ENCODE data around the gene MPHOSPH10. TPM values are rescaled to one million over a fixed set of nuclear protein-coding genes. Genes with fewer than 3 reads are reported as not detected.
"Not testable (repeated sequence)": the region's sequence is repeated elsewhere in the genome, so short reads cannot be mapped to it uniquely, and the experiment has no call there.

MPHOSPH10 gene
- total RNA-seq, 2 donors from 2014 or later, result 40.1 to 58.4 TPM

GRCh38 chr2:71166812-71167211 lies 36.4 kb downstream of the MPHOSPH10 start:
- Mint-ChIP-seq H3K27me3 (peaks cover 13 to 19% of the 10 kb centered on the region in 2 donors), H3K9me3 (no peaks in the 10 kb centered on the region), H3K4me3 (no peak overlapping the region), H3K36me3 (no peaks in the 10 kb centered on the region), H3K27ac (no peak overlapping the region), H3K4me1 (ENCODE audit: low read depth in 2 of 2) (no peaks in the 10 kb centered on the region)
- DNase-seq (ENCODE audit: low spot score), result no peak
- no peak for ATAC-seq

DNA sequence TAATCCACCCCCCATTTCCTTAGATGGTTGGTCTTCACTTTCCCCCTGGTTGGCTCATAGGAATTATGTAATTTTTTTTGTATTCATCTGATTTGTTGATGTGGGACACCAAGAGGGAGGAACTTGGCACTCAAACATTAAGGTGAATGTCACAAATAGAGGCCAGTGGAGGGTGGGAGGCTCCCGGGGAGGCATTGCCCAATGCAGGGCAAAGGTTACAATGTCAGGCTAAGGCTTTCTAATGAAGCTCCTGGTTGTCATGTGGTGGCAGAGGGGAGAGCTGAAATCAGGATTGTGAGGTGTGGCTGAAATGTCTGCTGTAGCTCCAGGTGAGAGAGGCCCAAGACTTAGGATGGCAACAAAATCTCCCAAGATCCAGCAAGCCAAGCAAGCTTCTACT lies 42.7 kb downstream of the MPHOSPH10 start:
- no peak overlapping the region for H3K4me3 Mint-ChIP-seq
- no peaks in the 10 kb centered on the region for H3K36me3 Mint-ChIP-seq
- H3K27ac Mint-ChIP-seq, result no peak overlapping the region
- no peaks in the 10 kb centered on the region for H3K4me1 Mint-ChIP-seq (ENCODE audit: low read depth in 2 of 2)
- H3K9me3 Mint-ChIP-seq, result no peaks in the 10 kb centered on the region
- ATAC-seq, result no peak
- peaks cover 5 to 12% of the 10 kb centered on the region in 2 donors for H3K27me3 Mint-ChIP-seq
- no peak for DNase-seq (ENCODE audit: low spot score)

- no peaks in the 10 kb centered on the region for H3K36me3 Mint-ChIP-seq
- no peak for ATAC-seq
- H3K9me3 Mint-ChIP-seq, result no peaks in the 10 kb centered on the region
- DNase-seq (ENCODE audit: low spot score), result no peak
- H3K4me3 Mint-ChIP-seq, result no peak overlapping the region
- peaks cover 5 to 14% of the 10 kb centered on the region in 2 donors for H3K27me3 Mint-ChIP-seq
- H3K27ac Mint-ChIP-seq, result no peak overlapping the region
- no peaks in the 10 kb centered on the region for H3K4me1 Mint-ChIP-seq (ENCODE audit: low read depth in 2 of 2)
Observed at GRCh38 chr2:71174207-71174606, 43.8 kb downstream of the MPHOSPH10 start.

- not testable (repeated sequence) for H3K4me3 Mint-ChIP-seq; DNase-seq (ENCODE audit: low spot score); ATAC-seq; H3K27ac Mint-ChIP-seq; H3K36me3 Mint-ChIP-seq; H3K4me1 Mint-ChIP-seq (ENCODE audit: low read depth in 2 of 2); H3K9me3 Mint-ChIP-seq
- peaks cover 5 to 14% of the 10 kb centered on the region in 2 donors for H3K27me3 Mint-ChIP-seq
Observed at GRCh38 chr2:71178836-71179235, 48.4 kb downstream of the MPHOSPH10 start.

DNA sequence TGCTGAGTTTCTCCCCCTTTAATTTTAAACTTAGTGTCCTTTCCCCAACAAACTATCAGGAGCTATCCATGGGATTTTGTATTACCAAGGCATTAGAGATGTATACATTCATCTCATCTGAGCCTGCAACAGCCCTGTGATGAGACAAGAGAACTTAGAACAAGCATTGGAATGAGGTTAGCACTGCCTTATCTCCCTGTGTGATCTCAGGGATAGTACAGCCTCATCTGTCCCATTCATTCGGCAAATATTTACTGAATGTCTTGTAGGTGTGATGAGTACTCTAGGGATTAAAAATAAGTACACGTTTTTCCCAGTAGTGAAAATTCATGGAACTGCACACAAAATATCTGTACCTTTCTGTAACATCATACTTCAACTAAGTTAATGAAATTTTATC lies 50.9 kb downstream of the MPHOSPH10 start:
- H3K36me3 Mint-ChIP-seq, result no peaks in the 10 kb centered on the region
- H3K27me3 Mint-ChIP-seq, result peaks cover 3 to 9% of the 10 kb centered on the region in 2 donors
- H3K9me3 Mint-ChIP-seq, result no peaks in the 10 kb centered on the region
- ATAC-seq, result no peak
- H3K4me3 Mint-ChIP-seq, result no peak overlapping the region
- no peak for DNase-seq (ENCODE audit: low spot score)
- no peak overlapping the region for H3K27ac Mint-ChIP-seq
- H3K4me1 Mint-ChIP-seq (ENCODE audit: low read depth in 2 of 2), result no peaks in the 10 kb centered on the region

DNA sequence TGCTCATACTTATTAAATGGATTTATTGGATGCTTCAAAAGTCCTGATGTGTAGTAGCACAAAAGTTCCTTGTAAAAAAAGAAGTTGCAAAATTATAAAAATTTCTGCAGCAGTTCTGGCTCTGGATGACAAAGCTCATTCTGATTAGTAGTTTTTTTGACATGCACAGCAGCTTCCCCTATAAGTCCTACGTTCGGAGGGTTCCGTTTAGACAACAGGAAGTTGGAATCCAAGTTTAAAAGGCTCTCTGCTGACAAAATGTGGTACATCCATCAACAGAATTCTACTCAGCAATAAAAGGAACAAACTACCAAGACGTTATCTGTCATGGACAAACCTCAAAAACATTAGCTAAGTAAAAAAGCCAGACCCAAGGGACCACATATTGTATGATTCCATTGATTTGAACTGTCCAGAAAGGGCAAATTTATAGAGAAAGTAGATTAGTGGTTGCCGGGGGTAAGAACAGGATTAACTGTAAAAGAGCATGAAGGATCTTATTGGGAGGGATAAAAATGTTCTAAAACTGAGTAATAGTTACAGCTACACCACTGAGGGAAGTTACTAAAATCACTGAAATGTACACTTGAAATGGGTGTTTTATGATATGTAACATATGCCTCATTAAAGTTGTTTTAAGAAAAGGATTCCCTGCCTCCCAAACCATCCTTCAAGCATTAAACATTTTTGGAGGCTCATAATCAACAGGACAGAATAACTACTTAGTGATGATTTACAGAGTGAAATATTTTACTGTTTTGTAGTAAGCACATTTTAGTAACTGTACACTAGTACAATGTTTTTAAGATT lies 53.1 kb downstream of the MPHOSPH10 start:
- not testable (repeated sequence) for H3K27ac Mint-ChIP-seq; DNase-seq (ENCODE audit: low spot score); H3K4me3 Mint-ChIP-seq; H3K9me3 Mint-ChIP-seq; ATAC-seq; H3K36me3 Mint-ChIP-seq; H3K4me1 Mint-ChIP-seq (ENCODE audit: low read depth in 2 of 2); H3K27me3 Mint-ChIP-seq

DNA sequence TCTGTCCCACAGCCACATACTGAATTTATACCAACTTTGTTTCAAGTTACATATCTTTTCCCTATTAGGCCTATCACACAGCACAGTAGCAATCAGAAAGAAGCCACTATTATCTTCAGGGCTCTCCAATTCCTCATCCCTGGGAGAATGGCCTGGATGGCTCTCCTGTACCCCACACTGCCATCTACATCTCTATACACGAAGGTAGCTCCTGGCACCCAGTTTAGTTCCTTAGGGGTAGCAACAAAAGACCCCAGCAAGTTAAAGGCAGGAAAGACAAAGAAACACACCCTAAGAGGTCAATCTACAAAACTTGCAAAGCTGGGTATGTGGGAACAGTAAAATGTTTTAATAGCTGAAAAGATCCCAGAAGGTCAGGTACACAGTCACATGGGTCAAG lies 56.5 kb downstream of the MPHOSPH10 start:
- H3K4me3 Mint-ChIP-seq, result no peak overlapping the region
- DNase-seq (ENCODE audit: low spot score) (no peak), ATAC-seq (no peak)
- H3K9me3 Mint-ChIP-seq, result no peaks in the 10 kb centered on the region
- H3K27ac Mint-ChIP-seq, result no peak overlapping the region
- H3K4me1 Mint-ChIP-seq (ENCODE audit: low read depth in 2 of 2), result no peaks in the 10 kb centered on the region
- H3K27me3 Mint-ChIP-seq, result no peaks in the 10 kb centered on the region
- no peaks in the 10 kb centered on the region for H3K36me3 Mint-ChIP-seq

GRCh38 chr2:71187589-71187988 lies 57.2 kb downstream of the MPHOSPH10 start:
- no peaks in the 10 kb centered on the region for H3K36me3 Mint-ChIP-seq
- H3K4me3 Mint-ChIP-seq, result no peak overlapping the region
- H3K4me1 Mint-ChIP-seq (ENCODE audit: low read depth in 2 of 2), result no peaks in the 10 kb centered on the region
- no peaks in the 10 kb centered on the region for H3K9me3 Mint-ChIP-seq
- no peak overlapping the region for H3K27ac Mint-ChIP-seq
- H3K27me3 Mint-ChIP-seq, result no peaks in the 10 kb centered on the region
- ATAC-seq, result no peak
- DNase-seq (ENCODE audit: low spot score), result no peak

GRCh38 chr2:71190656-71191569 lies 60.5 kb downstream of the MPHOSPH10 start:
- Mint-ChIP-seq H3K4me1 (ENCODE audit: low read depth in 2 of 2) (no peaks in the 10 kb centered on the region), H3K27me3 (peaks cover 0 to 2% of the 10 kb centered on the region in 2 donors), H3K4me3 (no peak overlapping the region), H3K27ac (no peak overlapping the region), H3K9me3 (peaks cover under 1% of the 10 kb centered on the region), H3K36me3 (peaks cover under 1% of the 10 kb centered on the region)
- ATAC-seq (no peak), DNase-seq (ENCODE audit: low spot score) (no peak)

DNA sequence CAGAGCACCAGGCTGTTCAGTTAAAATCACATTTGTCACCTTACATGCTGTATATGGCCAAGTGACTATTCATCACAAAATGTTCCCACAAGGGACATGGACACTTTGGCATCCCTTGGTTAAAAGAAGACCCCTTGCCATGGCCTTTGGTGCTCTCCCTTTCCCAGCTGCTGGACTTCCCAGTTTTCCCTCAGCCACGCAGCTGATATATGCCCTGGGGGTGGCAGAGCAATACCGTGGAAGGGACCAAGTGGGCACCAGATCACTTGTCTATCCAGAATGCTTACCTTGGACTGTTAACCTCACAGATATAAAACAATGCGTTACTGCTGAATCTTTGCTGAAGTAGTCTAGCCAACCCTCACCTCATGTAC lies 61.1 kb downstream of the MPHOSPH10 start:
- Mint-ChIP-seq H3K36me3 (peaks cover 5% of the 10 kb centered on the region), H3K27ac (no peak overlapping the region), H3K27me3 (peaks cover 0 to 6% of the 10 kb centered on the region in 2 donors), H3K9me3 (peaks cover 4% of the 10 kb centered on the region), H3K4me3 (no peak overlapping the region), H3K4me1 (ENCODE audit: low read depth in 2 of 2) (no peaks in the 10 kb centered on the region)
- DNase-seq (ENCODE audit: low spot score), result no peak
- ATAC-seq, result no peak

Other genes with a start within 250 kb of the MPHOSPH10 start
- gene VAX2, start 230.1 kb upstream of the MPHOSPH10 start, total RNA-seq, result 10 to 100 TPM in 1 of 2 donors, 1 to 10 TPM in 1; 8.4 to 15.8 TPM
- gene ATP6V1B1, start 194.7 kb upstream of the MPHOSPH10 start, total RNA-seq, result 1 to 10 TPM; 6.5 to 7.2 TPM
- gene ANKRD53, start 152.0 kb upstream of the MPHOSPH10 start, total RNA-seq, result under 1 TPM in 1 of 2 donors, not detected in 1; 0.88 TPM
- 10 to 100 TPM; 76.0 to 83.5 TPM for gene TEX261, start 135.8 kb upstream of the MPHOSPH10 start, total RNA-seq
- 100 to 1,000 TPM in 1 of 2 donors, 10 to 100 TPM in 1; 92.9 to 104 TPM for gene NAGK, start 62.0 kb upstream of the MPHOSPH10 start, total RNA-seq
- 10 to 100 TPM; 12.4 to 14.2 TPM for gene MCEE, start 405 bp upstream of the MPHOSPH10 start, total RNA-seq
- gene PAIP2B, start 96.5 kb downstream of the MPHOSPH10 start, total RNA-seq, result 1 to 10 TPM in 1 of 2 donors, under 1 TPM in 1; 0.78 to 1.2 TPM
- gene ZNF638, start 201.1 kb downstream of the MPHOSPH10 start, total RNA-seq, result 100 to 1,000 TPM; 104 to 135 TPM